Uterus (tissue), 2 donors: ENCODE results near the gene XYLB.

ENCODE experiments used
- POLR2A ChIP-seq, 2 donors: fragments of 450-650 bp; IDR thresholded peaks; one replicate each; pipeline ENCODE4 v1.6.1; 2016; ENCODE audit warnings: antibody characterized with exemption in 2 of 2, mild to moderate bottlenecking in 1 of 2, moderate library complexity in 1 of 2
- TF ChIP-seq, protein P1 (sequence below), 4 experiments: fragments of 200-600 bp in 2 of 4; fragments of 450-650 bp in 2 of 4; sonication (generic) in 2 of 4; IDR thresholded peaks; one replicate each; pipeline ENCODE4 v1.5.1; 2016 to 2019; ENCODE audit warnings: antibody characterized with exemption in 4 of 4, mild to moderate bottlenecking in 2 of 4, moderate library complexity in 1 of 4

DNA sequence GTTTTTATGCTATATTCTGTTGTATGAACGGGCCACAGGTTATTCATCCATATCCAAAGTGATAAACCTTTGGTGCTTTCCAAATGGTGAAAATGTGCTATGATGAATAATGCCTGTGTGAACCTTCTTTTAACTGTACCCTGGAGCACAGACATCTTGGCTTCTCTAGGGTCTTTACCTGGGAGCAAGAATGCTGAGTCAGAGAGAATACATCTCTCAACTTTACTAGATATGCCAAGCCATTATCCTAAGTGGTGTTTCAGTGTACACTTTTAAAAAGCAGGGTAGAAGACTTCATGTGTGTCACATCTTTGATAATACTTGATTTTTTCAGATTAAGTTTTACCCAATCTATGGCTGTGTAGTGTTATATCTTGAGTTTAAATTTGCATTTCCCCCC, 23.5 kb upstream of the XYLB start:
- TF ChIP-seq, protein P1, sequence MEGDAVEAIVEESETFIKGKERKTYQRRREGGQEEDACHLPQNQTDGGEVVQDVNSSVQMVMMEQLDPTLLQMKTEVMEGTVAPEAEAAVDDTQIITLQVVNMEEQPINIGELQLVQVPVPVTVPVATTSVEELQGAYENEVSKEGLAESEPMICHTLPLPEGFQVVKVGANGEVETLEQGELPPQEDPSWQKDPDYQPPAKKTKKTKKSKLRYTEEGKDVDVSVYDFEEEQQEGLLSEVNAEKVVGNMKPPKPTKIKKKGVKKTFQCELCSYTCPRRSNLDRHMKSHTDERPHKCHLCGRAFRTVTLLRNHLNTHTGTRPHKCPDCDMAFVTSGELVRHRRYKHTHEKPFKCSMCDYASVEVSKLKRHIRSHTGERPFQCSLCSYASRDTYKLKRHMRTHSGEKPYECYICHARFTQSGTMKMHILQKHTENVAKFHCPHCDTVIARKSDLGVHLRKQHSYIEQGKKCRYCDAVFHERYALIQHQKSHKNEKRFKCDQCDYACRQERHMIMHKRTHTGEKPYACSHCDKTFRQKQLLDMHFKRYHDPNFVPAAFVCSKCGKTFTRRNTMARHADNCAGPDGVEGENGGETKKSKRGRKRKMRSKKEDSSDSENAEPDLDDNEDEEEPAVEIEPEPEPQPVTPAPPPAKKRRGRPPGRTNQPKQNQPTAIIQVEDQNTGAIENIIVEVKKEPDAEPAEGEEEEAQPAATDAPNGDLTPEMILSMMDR (IDR thresholded peaks at IDR 0.05) = no peak
- no peak for TF ChIP-seq POLR2A (IDR thresholded peaks at IDR 0.05)
